Glomerular endothelial cell (primary cell): ENCODE measurements around the gene NFIA. TPM values are rescaled to one million over a fixed set of nuclear protein-coding genes. Genes with fewer than 3 reads are reported as not detected.

Source experiments
- DNase-seq: peaks from one replicate; pipeline ENCODE4 v3.0.0-alpha.2; 2011; ENCODE audit warnings: low read depth, low spot score; ENCODE audit errors: extremely low read depth
- total RNA-seq: library from RNA; depleted of rRNA; stranded (reverse); fragments of >200 nt; gene quantifications from 2 replicates; pipeline ENCODE4 v1.2.3, GENCODE V29; 2015

The NFIA gene
- total RNA-seq, 1 donor from 2014 or later: 18.4 TPM

DNA sequence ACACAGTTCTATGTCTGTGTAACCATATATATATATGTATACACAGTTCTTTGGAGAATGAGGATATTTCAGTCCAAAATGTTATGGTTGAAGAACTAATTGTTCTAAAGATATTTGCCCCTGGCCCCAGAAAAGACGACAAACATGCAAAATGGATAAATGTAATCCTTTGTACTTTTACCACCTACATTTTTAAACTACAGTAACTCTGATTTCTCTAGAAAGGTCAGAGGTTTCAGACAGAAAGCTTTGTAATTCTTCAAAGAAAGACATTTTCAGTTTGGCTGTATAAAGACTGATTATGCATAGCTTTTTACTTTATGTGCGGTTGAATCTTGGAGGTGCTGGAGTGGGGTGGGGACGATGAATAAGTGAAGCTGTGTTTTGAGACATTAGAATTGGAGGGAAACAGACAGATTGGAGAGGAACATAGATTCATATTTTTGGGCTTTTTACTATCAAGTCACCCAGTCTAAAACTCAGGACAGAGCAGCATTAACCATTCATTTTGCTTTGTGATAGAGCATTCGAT is 16.6 kb downstream of the NFIA start:
- no peak for DNase-seq

DNA sequence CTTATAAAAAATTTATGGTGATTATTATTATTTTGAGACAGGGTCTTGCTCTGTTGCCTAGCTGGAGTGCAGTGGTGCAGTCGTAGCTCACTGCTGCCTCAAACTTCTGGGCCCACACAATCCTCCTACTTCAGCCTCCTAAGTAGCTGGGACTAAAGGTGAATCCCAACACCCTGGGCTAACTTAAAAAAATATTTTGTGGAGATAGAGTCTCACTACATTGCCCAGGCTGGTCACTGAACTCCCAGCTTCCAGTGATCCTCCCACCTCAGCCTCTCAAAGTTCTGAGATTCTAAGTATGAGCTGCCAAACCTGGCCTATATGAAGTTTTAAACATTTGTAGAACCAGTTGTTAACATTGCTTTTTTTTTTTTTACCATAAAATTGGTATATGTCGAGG is 18.2 kb downstream of the NFIA start:
- DNase-seq: no peak

DNA sequence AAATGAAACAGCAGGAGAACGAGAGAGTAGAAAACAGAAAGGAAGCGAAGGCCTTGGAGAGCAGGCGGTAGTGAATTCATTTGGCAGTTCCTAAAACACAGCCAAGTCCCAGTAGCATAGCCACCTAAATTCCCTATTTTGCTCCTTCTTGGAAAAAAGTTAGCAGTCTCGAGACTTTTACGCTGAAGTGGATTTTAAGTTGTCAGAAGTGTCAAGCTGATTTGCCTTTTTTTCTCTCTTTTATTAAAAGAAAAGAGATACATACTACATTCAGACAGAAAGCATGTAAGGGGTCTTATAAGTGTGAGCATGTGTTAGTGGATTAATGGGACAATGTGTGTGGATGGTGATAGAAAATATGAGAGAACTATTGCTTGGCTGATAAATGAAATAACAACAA is 19.2 kb downstream of the NFIA start:
- DNase-seq: no peak

DNA sequence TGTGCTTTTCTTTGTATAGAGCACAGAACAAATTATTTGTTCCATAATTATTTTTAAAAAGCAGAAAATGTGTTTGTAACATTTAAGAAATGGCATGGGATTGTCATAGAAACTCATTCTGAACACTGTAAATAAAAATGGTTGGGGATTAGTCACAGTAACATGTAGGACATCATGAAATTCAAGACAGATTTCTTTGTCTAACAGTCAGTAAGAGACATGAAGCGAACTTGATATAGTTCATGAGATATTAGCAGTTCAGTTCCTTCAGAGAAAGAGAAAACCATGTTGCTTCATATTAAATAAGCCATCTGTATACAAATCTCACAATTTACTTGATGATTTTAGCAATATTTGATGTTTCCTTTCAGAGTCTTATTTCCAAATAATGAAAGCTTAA is 19.7 kb downstream of the NFIA start:
- no peak for DNase-seq

DNA sequence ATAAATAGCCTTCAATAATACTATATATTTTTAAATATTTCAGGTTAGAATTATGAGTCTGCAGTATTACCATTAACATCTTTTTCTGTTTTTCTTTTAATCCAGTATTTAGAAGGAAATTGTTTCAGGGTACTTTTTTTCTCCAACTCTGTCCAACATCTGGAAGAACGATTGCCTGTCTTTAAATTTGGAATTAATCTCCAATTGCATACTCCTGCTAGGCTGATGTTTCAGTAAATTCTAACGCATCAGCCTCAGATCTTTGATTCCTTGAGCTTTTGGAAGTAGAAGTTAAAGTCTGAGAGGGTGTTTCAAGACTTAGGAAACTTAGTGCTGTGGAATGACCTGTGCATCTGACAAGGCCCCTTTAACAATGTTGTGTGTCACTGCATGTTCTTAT is 20.3 kb downstream of the NFIA start:
- no peak for DNase-seq

DNA sequence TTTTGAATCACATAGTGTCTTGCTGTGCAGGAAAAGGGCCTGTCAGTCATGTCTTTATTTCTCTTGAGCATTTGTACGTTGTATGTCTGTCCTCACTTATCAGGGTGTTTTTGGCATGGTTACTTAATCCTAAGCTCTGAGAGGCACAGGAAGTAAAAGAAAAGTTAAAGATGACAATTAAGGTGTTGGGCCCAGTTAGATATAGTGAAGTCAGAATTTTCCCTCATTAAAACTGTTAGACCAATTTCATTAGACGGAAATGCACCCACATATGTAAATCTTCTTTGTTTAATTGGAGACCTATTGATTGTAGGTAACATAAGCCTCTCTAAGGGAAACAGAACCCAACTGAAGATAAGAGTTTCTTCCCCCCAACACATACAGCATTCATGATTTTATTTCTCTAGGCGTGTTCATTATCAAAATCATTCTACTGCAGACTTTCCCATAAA is 21.9 kb downstream of the NFIA start:
- DNase-seq: no peak

DNA sequence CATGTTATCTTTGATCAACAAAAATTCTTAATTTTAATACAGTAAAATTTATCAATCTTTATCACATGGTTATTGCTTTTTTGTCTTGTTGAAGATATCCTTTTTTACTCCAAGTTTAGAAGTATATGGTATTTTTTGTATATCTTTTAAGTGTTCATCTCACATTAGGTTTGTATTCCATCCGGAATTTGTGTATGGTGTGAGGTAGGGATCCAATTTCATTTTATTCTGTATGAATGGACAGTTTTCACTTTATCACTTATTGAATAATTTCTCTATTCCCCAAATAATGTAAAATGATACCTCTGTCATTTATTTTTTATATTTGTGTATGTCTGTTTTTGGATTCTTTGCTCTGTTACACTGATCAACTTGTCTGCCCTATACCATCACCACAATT is 25.3 kb downstream of the NFIA start:
- no peak for DNase-seq

DNA sequence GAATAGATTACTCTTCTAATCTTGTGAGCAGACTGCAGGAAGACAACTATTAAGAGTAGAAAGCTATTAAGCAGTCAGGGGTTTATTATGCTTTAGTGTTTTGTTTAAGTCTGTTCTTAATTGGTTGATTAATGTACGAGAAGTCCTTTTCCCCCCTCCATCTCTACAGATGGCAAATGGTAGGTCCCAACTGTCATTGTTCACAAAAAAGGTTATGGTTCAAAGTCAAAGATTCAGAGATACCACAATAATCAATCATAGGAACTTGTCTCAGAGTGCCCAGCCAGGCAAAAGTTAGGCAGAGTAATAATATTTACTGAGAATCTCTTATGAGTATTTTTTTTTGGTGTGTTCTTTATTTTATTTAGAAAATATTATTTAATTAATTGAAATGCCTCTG is 26.8 kb downstream of the NFIA start:
- DNase-seq: no peak

DNA sequence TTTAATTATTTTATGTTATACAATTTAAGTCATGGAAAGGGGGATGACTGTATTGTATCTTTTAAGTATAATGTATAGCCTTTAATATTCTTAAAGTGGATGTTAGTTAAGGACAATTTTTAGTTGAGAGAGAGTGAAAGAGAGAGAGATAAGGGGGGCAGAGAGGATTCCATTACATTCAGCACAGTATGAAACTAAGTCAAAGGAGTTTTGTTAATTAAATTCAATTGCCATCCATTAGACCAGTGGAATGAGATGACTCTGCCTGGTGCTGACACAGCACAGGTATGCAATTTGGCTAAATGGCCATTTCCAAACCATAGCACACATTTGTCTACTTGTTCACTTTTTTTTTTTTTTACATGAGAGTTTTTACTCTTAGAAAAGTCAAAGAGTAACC is 27.5 kb downstream of the NFIA start:
- DNase-seq: no peak

DNA sequence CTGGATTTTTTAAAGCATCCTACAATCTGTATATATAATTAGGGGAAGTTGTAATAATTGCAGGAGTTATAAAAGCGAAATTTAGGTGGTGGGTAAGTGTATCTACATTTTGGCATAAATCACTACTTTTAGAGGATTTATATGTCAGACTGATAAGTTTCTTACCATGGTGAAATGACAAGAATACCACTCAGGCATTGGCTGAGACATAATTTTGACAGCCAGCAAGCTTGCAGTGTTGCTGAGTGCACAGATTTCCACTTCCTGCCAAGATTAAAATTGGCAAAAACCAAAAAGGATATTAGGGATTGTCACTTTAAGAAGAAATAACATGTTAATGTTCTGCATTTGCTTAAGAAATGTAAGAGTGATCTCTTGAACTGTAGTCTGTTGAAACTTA is 28.2 kb downstream of the NFIA start:
- no peak for DNase-seq

DNA sequence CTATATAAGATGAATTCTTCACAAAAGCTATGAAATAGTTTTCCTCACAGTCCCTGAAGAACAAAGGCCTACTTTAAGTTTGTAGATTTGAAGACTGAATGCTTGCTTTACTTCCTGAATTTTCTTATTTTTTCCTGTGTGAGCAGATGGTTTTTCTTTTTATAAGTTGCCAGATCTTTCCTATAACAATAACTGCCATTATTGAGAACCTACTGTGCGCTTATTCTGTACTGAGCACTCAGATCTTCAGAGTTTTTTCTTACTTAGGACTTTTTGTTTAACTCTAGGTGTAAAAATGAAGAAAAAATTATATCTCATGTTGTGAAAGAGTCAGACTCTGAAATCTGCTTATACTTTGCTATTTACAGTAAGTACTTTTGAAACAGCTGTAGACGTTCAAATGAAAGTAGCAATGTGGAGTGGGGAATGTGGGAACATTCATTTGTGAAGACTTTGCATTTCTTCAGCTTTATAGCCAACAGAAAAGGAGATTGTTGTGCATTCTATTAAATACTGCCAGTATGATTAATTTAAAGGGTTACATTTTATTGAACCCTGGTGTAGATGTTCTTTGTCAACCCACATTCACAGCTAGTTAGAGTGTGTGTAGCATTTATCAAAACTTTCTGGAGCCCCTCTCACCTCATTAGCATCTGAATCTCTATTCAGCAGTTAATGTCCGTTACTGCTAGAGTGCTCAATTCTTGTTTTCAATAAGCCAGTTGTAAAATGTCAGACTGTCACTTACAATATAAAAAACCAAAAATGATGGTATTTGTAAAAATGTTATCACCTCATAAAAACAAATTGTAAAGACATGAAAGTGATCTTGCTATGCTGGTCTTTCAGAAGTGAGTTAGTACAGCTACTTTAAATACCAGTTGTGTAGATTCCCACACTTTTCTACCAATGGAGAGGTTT is 29.0 kb downstream of the NFIA start:
- DNase-seq: no peak

DNA sequence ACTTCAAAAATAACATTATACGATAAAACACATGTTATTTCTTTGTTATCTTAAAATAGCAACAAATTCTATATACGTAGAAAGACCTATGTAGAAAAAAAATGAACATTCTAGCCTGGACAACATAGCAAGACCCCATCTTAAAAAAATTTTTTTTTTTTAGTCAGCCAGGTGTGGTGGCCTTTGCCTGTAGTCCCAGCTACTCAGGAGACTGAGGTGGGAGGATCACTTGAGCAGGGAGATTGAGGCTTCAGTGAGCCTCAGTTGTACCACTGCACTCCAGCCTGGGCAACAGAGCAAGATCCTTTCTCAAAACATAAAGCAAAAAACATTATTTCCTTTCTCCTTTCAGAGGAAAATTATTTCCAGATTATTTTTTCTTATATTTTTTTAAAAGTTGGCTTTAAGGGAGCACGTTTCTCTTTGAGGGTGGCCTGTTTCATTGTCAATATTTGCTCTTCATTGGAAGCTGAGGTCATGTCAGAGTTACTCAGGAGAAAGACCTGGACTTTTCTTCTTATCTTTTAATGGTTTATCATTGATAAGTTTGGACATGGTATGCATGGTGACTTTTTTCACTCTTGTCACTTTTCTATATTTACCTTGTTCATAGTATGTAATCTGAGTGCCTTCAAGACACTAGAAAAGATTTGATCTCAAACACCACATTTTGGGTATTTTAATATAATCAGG is 32.0 kb downstream of the NFIA start:
- DNase-seq: no peak

DNA sequence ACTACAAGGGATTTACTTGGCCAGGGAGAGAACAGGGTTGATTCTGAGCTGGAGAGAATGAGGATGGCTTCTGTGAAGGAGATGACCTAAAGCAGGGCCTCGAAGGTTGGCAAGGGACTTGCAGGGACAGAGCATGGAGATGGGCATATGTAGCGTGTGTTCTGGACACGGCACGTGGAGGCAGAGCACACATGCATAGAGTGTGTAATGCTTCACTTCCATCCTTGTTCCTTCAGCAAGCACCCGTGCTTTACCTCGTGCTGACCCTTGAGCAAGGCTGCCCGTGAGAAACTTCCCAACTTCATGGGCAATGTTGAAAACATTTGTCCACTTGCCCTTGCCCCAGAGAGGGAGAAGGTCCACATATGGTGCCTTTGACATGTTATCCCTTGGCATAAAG is 33.1 kb downstream of the NFIA start:
- no peak for DNase-seq

DNA sequence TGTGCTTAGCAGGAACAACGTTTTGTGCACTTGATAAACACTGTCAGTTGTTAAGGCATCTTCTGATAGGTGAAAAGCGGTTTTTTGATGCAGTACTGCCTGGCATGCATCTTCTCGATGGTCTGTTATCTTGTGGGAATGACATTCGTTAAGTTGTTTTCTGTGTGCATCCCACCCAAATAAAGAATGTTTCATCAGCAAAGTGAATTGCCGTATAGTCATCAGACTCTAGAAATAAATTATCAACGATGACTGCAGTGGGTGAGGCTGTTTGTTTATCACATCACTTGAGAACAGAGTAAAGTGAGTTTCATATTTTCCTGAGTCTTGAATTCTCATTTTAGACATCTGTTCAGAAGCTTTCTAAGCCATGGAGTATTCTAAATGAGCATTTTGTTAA is 34.1 kb downstream of the NFIA start:
- DNase-seq: no peak

DNA sequence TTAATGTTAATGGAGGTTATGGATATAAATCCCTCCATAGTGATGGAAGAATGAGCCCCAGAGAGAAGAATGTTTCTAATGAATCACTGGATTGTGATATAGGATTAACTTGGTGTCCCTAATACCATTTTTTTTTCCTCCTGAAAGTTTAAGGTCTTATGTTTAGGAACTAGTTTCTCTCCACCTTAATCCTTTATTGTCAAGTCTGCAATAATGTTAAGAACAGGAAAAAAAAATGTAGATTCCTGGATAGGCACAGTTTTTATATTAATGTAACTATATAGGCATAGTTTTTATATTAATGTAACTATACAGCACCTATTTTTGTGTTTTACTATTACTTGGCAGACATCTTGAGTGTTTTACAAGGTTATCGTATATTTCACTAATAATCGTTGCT is 34.9 kb downstream of the NFIA start:
- no peak for DNase-seq

DNA sequence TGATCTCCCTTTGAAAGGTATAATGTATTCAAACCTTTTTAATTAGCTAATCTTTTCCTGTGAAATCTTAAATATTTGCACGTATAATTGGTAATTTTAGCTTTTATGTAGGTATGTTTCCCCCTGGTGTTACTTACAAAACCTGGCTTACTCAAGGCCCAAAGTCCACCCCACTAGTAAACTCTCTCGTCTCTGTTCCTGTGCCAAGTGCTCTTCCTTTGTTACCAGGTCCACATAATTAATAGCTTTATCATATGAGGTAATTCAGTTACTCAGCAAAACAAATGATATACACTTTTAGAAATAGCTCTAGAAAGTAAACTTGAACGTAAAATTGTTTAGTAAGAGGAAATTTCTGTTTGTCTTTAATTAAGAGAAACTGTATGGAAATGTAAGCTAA is 36.7 kb downstream of the NFIA start:
- DNase-seq: no peak

DNA sequence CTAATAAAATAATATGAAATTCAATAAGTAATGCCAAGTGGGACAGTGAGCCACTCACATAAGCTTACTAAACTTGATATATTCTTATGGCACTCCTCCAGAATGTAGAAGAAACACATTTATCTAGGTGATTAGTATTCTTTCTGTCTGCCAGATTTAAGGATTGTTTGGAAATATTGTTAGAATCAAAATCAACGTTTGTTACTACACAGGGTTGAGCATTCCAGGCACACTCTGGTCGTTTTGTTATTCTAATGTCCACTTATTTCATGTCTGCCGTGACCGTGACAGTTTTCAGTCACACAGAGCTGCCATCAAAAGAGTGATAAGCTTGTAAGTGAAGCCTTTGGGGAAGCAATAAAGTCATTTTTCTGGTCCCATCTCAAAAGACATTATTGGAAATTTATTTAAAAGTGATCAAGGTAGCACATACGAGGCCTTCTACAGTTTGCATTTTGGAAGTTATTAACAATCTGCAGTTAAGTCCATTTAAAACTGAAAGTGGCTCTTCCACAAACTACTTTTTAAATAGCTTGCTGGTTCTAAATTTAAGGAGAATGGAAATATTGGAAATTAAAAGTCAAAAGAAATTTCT is 38.0 kb downstream of the NFIA start:
- DNase-seq: no peak

DNA sequence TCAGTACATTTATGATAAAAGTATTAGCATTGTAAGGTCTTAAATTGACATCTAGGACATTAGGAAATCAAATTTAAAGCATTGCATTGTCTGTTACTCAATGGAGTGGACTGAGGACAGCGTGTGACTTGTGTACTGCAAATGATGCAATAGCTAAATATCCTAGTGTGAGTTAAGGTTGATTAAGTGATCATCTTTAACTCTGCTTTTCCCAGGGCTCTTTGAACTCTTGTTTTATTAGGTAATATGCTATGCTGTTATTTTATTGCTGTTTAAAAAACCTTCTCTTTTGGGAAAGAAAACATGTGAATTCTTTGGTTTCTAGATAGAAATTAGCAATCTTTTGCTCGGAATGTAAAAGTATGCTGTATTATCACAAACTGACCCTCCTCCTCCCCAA is 38.6 kb downstream of the NFIA start:
- DNase-seq: no peak

DNA sequence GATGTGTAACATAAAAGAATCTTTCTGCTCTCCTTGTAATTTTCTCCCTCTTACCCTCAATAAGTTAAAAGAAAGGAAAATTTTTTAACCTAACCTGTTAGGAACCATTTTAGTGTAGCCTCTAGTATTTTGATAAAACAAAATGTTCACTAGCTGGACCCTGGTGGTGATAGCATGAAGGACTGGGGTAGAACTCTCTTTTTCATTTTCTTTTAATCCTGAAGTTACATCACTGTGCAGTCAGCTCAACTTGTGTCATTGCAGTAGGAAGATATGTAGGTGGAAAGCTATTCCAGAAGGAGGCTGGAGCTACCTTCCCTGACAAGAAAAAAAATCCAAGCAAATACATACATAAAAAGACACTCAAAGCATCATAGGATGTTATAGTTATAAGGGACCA is 39.3 kb downstream of the NFIA start:
- no peak for DNase-seq

DNA sequence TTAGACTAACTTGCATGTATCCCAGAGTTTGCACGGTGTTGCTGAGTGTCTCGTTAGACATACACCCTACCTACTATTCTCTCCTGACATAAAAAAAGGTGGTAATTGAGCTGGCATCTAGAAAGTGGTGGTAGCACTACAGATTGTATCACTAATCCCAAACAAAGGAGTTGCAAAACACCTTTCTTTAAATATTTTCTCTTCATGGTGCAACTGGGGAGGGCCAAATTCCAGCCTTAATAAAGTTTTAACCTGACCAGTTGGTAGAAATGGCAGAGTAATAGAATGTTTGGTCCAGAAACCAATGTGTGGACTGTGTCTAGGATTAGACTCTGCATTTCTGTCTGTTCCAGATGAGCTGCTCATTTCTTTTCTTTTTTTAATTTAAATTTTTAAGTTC is 40.0 kb downstream of the NFIA start:
- no peak for DNase-seq

DNA sequence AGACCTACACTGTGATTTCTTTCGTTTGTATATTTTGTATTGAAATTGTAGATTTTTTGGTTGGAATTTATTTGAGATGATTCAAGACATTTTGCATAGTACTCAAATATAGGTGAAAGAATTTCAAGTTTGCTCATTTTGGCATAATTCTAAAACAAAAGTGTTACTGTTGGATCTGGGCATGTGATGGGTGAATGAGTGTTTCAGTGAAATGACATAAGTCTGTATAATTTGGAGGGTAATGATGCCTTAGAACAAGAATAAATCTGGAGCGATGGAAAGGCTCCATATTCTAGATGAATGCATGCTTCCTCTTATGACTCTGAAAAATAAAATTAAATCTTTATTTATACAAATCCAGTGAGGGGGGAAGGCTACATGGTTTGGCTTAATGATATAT is 41.0 kb downstream of the NFIA start:
- no peak for DNase-seq

DNA sequence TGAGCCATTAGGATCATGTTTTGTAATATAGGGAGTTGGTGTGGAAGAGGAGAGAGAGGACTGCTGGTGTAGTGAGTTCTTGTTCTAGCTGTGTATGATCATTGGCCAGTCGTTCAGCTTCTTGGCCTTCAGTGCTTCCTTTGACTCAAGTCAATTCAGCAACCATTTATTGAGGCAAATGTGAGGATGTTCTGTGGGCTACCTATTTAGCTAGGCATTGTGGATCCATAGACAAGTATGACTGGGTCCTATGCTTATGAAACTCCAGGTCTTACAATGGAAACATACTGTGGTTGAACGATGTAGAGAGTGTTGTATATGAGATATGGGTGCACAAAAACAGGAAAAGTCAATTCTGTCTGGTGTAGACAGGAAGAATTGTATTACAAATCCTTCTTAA is 41.7 kb downstream of the NFIA start:
- DNase-seq: no peak
